A673 (cell line): ENCODE measurements around the gene CXCR2.

ENCODE experiments used
- CTCF ChIP-seq: fragments of 300-800, 200-600 bp; sonication (generic); conservative IDR thresholded peaks from 2 replicates; pipeline ENCODE4 v1.5.1; 2017; ENCODE audit warnings: low read depth, mild to moderate bottlenecking, antibody characterized with exemption, low read length, moderate library complexity, mixed read lengths
- EZH2 ChIP-seq: fragments of 200-600 bp; sonication (generic); IDR thresholded peaks from 2 replicates; pipeline ENCODE4 v1.6.1; 2017; ENCODE audit warnings: borderline replicate concordance, low read depth, mild to moderate bottlenecking, mixed read lengths, antibody characterized with exemption, low read length; ENCODE audit not compliant: poor library complexity, severe bottlenecking

GRCh38 chr2:218081063-218081462 lies 44.8 kb upstream of the CXCR2 start:
- TF ChIP-seq CTCF (no peak), EZH2 (no peak)
